Activated T-helper 17 cell treated with anti-CD3 and anti-CD28 coated beads, Interleukin-2, amount 50 U/mL, for 72 hours (primary cell): Measurements from ENCODE around the gene EXD3. TPM values are rescaled to one million over a fixed set of nuclear protein-coding genes. Genes with fewer than 3 reads are reported as not detected.

Experiments
- ATAC-seq: fragments of 150-1000 bp; cut with Tn5 transposase; replicated peaks from 2 replicates; pipeline ENCODE4 v1.10.0; 2021; ENCODE audit warnings: mild to moderate bottlenecking, moderate library complexity
- H3K27ac Mint-ChIP-seq: one replicate; pipeline ENCODE4 v1.8.0; 2022; ENCODE audit warnings: mixed read lengths
- H3K27me3 Mint-ChIP-seq: one replicate; pipeline ENCODE4 v1.8.0; 2022; ENCODE audit warnings: mixed read lengths
- H3K36me3 Mint-ChIP-seq: one replicate; pipeline ENCODE4 v1.8.0; 2022; ENCODE audit warnings: low read depth, mild to moderate bottlenecking, mixed read lengths
- H3K4me1 Mint-ChIP-seq: one replicate; pipeline ENCODE4 v1.8.0; 2022; ENCODE audit warnings: mixed read lengths
- H3K4me3 Mint-ChIP-seq: one replicate; pipeline ENCODE4 v1.8.0; 2022; ENCODE audit warnings: mild to moderate bottlenecking, mixed read lengths
- H3K9me3 Mint-ChIP-seq: one replicate; pipeline ENCODE4 v1.8.0; 2022; ENCODE audit warnings: mixed read lengths
- total RNA-seq, 2 donors: library from RNA; stranded (reverse); gene quantifications; one replicate each; pipeline ENCODE4 v1.2.3, GENCODE V29; 2022

The EXD3 gene
- total RNA-seq, 2 donors from 2014 or later: 8.8 to 10.0 TPM

- no peak overlapping the region for H3K27ac Mint-ChIP-seq
- no peak overlapping the region for H3K4me3 Mint-ChIP-seq
- H3K9me3 Mint-ChIP-seq: peaks cover 6% of the 10 kb centered on the region
- H3K36me3 Mint-ChIP-seq: no peaks in the 10 kb centered on the region
- no peak for ATAC-seq
- no peaks in the 10 kb centered on the region for H3K27me3 Mint-ChIP-seq
- no peaks in the 10 kb centered on the region for H3K4me1 Mint-ChIP-seq
These were observed 67.1 kb downstream of the EXD3 start for GRCh38 chr9:137355761-137356365.

GRCh38 chr9:137354845-137355760 lies 67.9 kb downstream of the EXD3 start:
- Mint-ChIP-seq H3K27me3 (no peaks in the 10 kb centered on the region), H3K4me3 (no peak overlapping the region), H3K9me3 (peaks cover 6% of the 10 kb centered on the region), H3K27ac (no peak overlapping the region), H3K36me3 (no peaks in the 10 kb centered on the region), H3K4me1 (no peaks in the 10 kb centered on the region)
- no peak for ATAC-seq

- Mint-ChIP-seq H3K27ac (no peak overlapping the region), H3K27me3 (no peaks in the 10 kb centered on the region), H3K9me3 (peaks cover 6% of the 10 kb centered on the region), H3K4me1 (no peaks in the 10 kb centered on the region), H3K36me3 (no peaks in the 10 kb centered on the region), H3K4me3 (no peak overlapping the region)
- ATAC-seq: no peak
These were observed 68.7 kb downstream of the EXD3 start for GRCh38 chr9:137354153-137354844.

GRCh38 chr9:137353223-137354152 lies 69.5 kb downstream of the EXD3 start:
- Mint-ChIP-seq H3K4me3 (no peak overlapping the region), H3K36me3 (no peaks in the 10 kb centered on the region), H3K27me3 (no peaks in the 10 kb centered on the region), H3K9me3 (peaks cover 6% of the 10 kb centered on the region), H3K27ac (no peak overlapping the region), H3K4me1 (no peaks in the 10 kb centered on the region)
- no peak for ATAC-seq

GRCh38 chr9:137352511-137353222 lies 70.3 kb downstream of the EXD3 start:
- Mint-ChIP-seq H3K27ac (no peak overlapping the region), H3K36me3 (no peaks in the 10 kb centered on the region), H3K27me3 (no peaks in the 10 kb centered on the region), H3K9me3 (peaks cover 6% of the 10 kb centered on the region), H3K4me1 (no peaks in the 10 kb centered on the region), H3K4me3 (no peak overlapping the region)
- no peak for ATAC-seq

GRCh38 chr9:137351781-137352501 lies 71.0 kb downstream of the EXD3 start:
- no peaks in the 10 kb centered on the region for H3K27me3 Mint-ChIP-seq

GRCh38 chr9:137350696-137351584 lies 72.0 kb downstream of the EXD3 start:
- Mint-ChIP-seq H3K4me3 (no peak overlapping the region), H3K9me3 (no peaks in the 10 kb centered on the region), H3K27me3 (no peaks in the 10 kb centered on the region), H3K27ac (no peak overlapping the region), H3K36me3 (no peaks in the 10 kb centered on the region), H3K4me1 (no peaks in the 10 kb centered on the region)
- no peak for ATAC-seq

More at GRCh38 chr9:137351781-137352501, 71.0 kb downstream of the EXD3 start:
- Mint-ChIP-seq H3K4me3 (no peak overlapping the region), H3K4me1 (no peaks in the 10 kb centered on the region), H3K36me3 (no peaks in the 10 kb centered on the region), H3K9me3 (peaks cover under 1% of the 10 kb centered on the region), H3K27ac (no peak overlapping the region)
- no peak for ATAC-seq

- no peaks in the 10 kb centered on the region for H3K36me3 Mint-ChIP-seq
- no peaks in the 10 kb centered on the region for H3K27me3 Mint-ChIP-seq
- no peaks in the 10 kb centered on the region for H3K4me1 Mint-ChIP-seq
- H3K27ac Mint-ChIP-seq: no peak overlapping the region
- H3K9me3 Mint-ChIP-seq: no peaks in the 10 kb centered on the region
- no peak overlapping the region for H3K4me3 Mint-ChIP-seq
- ATAC-seq: no peak
These were observed 73.4 kb downstream of the EXD3 start for GRCh38 chr9:137349471-137350033.

GRCh38 chr9:137348769-137349470 lies 74.0 kb downstream of the EXD3 start:
- no peak overlapping the region for H3K4me3 Mint-ChIP-seq
- no peaks in the 10 kb centered on the region for H3K4me1 Mint-ChIP-seq
- H3K27ac Mint-ChIP-seq: no peak overlapping the region
- H3K36me3 Mint-ChIP-seq: no peaks in the 10 kb centered on the region
- ATAC-seq: no peak
- H3K9me3 Mint-ChIP-seq: no peaks in the 10 kb centered on the region
- no peaks in the 10 kb centered on the region for H3K27me3 Mint-ChIP-seq

GRCh38 chr9:137347928-137348327 lies 75.0 kb downstream of the EXD3 start:
- H3K27me3 Mint-ChIP-seq: no peaks in the 10 kb centered on the region
- no peaks in the 10 kb centered on the region for H3K4me1 Mint-ChIP-seq
- H3K9me3 Mint-ChIP-seq: no peaks in the 10 kb centered on the region
- ATAC-seq: no peak
- no peaks in the 10 kb centered on the region for H3K36me3 Mint-ChIP-seq
- H3K4me3 Mint-ChIP-seq: no peak overlapping the region
- no peak overlapping the region for H3K27ac Mint-ChIP-seq

GRCh38 chr9:137342482-137342881 lies 80.5 kb downstream of the EXD3 start:
- H3K36me3 Mint-ChIP-seq: no peaks in the 10 kb centered on the region
- no peaks in the 10 kb centered on the region for H3K9me3 Mint-ChIP-seq
- H3K27me3 Mint-ChIP-seq: no peaks in the 10 kb centered on the region
- no peak overlapping the region for H3K4me3 Mint-ChIP-seq
- no peak overlapping the region for H3K27ac Mint-ChIP-seq
- no peaks in the 10 kb centered on the region for H3K4me1 Mint-ChIP-seq
- ATAC-seq: no peak

- ATAC-seq: no peak
- Mint-ChIP-seq H3K4me1 (no peaks in the 10 kb centered on the region), H3K9me3 (no peaks in the 10 kb centered on the region), H3K4me3 (no peak overlapping the region), H3K36me3 (no peaks in the 10 kb centered on the region), H3K27ac (no peak overlapping the region), H3K27me3 (no peaks in the 10 kb centered on the region)
These were observed 81.7 kb downstream of the EXD3 start for GRCh38 chr9:137341227-137341626.
